Brain microvascular endothelial cell (primary cell): Measurements from ENCODE around the gene HECTD3.

Experiments
- DNase-seq: peaks from one replicate; pipeline ENCODE4 v3.0.0-alpha.2; 2020
- H3K27ac ChIP-seq: fragments of 250-450 bp; sonication (Bioruptor Pico); 2 replicates; pipeline ENCODE4 v1.5.1; 2020; ENCODE audit warnings: mild to moderate bottlenecking, moderate library complexity
- H3K27me3 ChIP-seq: fragments of 250-450 bp; sonication (Bioruptor Pico); replicated peaks from 2 replicates; pipeline ENCODE4 v1.5.1; 2020; ENCODE audit warnings: mild to moderate bottlenecking
- H3K36me3 ChIP-seq: fragments of 250-450 bp; sonication (Bioruptor Pico); replicated peaks from 2 replicates; pipeline ENCODE4 v1.5.1; 2020; ENCODE audit warnings: mild to moderate bottlenecking
- H3K4me3 ChIP-seq: 2 replicates; pipeline ENCODE4 v1.5.1; 2011; ENCODE audit warnings: low read depth, mild to moderate bottlenecking, control low read depth, low read length, moderate library complexity
- in situ Hi-C: cut with HindIII; loops from 2 replicates; pipeline ENCODE4 v1.10.0; 2017; ENCODE audit warnings: low sequenced_read_pairs, low pct_ligation_motif_present
- TF ChIP-seq, protein P1 (sequence below): IDR thresholded peaks from 2 replicates; pipeline ENCODE4 v1.5.1; 2011; ENCODE audit warnings: low read depth, mild to moderate bottlenecking, moderate library complexity, low read length, control low read depth, inconsistent platforms; ENCODE audit errors: missing control alignments

The HECTD3 gene

DNA sequence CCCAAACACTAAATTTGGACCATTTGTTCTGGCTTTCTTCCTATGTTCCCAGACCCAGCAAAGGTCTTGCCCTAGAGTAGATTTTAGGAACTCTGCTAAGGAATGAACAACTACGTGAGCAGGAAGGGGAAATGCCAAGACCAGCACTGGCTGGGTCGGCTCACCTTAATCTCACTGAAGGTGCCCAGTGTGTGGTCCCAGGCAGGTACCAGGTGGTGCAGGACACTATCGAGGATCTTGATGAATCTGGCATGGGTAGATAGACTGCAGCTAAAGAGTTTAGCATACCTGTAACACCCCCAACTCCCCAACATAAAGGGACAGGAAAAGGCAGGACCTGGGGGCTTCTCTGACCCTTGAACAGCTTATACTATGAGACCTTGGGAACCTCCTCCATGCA, 3.0 kb downstream of the HECTD3 start:
- peaks cover 60% of the 10 kb centered on the region for H3K36me3 ChIP-seq
- no peak overlapping the region for H3K4me3 ChIP-seq
- H3K27ac ChIP-seq = no peak overlapping the region
- H3K27me3 ChIP-seq = no peaks in the 10 kb centered on the region
- TF ChIP-seq, protein P1, sequence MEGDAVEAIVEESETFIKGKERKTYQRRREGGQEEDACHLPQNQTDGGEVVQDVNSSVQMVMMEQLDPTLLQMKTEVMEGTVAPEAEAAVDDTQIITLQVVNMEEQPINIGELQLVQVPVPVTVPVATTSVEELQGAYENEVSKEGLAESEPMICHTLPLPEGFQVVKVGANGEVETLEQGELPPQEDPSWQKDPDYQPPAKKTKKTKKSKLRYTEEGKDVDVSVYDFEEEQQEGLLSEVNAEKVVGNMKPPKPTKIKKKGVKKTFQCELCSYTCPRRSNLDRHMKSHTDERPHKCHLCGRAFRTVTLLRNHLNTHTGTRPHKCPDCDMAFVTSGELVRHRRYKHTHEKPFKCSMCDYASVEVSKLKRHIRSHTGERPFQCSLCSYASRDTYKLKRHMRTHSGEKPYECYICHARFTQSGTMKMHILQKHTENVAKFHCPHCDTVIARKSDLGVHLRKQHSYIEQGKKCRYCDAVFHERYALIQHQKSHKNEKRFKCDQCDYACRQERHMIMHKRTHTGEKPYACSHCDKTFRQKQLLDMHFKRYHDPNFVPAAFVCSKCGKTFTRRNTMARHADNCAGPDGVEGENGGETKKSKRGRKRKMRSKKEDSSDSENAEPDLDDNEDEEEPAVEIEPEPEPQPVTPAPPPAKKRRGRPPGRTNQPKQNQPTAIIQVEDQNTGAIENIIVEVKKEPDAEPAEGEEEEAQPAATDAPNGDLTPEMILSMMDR = no peak
- in situ Hi-C loops = loop anchor here (25.0 kb wide), 1 partner anchor 304 kb away; no protein-coding TSS in a partner anchor
- DNase-seq = no peak

DNA sequence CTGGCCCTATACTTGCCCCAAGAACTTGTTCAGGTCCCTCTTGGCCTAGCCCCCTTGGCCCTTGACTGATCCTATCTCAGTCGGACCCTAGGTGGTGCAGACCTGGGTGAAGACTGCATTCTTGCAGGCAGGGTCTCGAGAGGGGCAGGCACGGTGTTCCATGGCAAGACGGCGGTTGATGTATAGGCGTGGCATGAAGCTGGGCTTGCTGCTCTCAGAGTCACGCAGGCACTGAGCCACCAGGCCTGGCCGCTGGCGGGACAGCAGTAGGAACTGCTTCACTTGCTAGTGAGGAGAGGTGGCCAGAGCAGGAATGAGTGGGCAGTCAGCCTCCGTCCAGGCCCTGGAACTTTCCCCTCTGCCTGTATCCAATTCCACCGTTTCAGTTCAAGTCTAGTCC, 3.8 kb downstream of the HECTD3 start:
- H3K4me3 ChIP-seq = no peak overlapping the region
- peaks cover 68% of the 10 kb centered on the region for H3K36me3 ChIP-seq
- no peak for DNase-seq
- H3K27ac ChIP-seq = no peak overlapping the region
- no peaks in the 10 kb centered on the region for H3K27me3 ChIP-seq
- TF ChIP-seq, protein P1 = no peak
- in situ Hi-C loops = loop anchor here (25.0 kb wide), 1 partner anchor 305 kb away; no protein-coding TSS in a partner anchor

- Histone ChIP-seq H3K27me3 (no peaks in the 10 kb centered on the region), H3K36me3 (peaks cover 68% of the 10 kb centered on the region), H3K4me3 (no peak overlapping the region), H3K27ac (no peak overlapping the region)
- no peak for DNase-seq
- TF ChIP-seq, protein P1 = no peak
- in situ Hi-C loops = loop anchor here (25.0 kb wide), 1 partner anchor 307 kb away; no protein-coding TSS in a partner anchor
These were observed 5.4 kb downstream of the HECTD3 start for GRCh38 chr1:45005761-45006160.

DNA sequence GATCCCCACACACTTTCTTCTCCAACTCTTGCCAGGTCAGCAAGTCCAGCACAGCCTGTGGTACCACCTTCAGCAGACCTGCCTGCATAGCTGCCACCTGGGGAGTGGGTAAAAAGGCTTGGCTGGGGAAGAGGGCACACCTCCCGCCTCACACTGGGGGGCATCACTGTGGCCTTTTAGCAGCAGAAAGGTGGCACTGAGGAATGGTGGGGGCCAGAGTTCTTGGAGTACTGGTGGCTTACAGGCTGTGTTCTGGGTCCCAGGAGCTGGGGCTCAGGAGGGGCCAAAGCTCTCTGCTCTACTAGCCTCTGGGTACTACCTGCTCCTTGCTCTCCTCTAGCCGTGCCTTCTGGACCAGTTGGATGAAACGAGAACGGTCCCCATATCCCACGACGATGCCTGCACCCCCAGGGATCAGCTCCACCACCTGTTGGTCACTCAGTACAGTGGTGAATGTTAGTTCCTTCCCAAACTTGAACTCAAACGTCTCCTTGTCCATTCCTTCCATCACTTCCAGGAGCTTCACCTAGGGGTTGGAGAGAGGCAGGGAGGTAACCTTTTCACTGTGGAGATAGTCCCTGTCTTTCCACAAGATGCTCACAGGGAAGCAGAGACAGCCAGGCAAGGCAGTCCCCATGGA, 6.7 kb downstream of the HECTD3 start:
- no peak overlapping the region for H3K27ac ChIP-seq

DNA sequence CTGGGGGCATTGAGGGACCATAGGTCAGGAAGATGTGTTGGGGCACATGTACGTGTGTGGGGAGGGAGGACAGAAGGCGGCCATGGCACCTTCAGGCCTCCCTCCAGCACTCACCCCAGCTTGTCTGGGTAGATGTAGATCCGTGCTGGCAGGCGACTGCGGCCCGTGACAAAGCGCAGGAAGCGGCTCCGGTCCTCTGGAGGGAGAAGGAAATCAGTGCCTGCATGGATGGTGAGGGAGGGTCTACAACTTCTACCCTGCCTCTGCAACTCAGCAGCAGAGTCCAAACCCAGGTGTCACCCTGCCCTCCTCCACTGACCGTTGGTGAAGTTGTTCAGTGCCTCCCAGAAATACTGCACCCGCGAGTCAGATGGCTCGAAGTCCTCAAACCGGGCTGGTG, 7.4 kb downstream of the HECTD3 start:
- in situ Hi-C loops = loop anchor here (25.0 kb wide), 1 partner anchor 309 kb away; no protein-coding TSS in a partner anchor
- TF ChIP-seq, protein P1 = no peak
- DNase-seq = no peak
- Histone ChIP-seq H3K27me3 (no peaks in the 10 kb centered on the region), H3K4me3 (no peak overlapping the region), H3K27ac (no peak overlapping the region), H3K36me3 (peaks cover 61% of the 10 kb centered on the region)

More for the DNA sequence above, 6.7 kb downstream of the HECTD3 start:
- H3K27me3 ChIP-seq = no peaks in the 10 kb centered on the region
- in situ Hi-C loops = loop anchor here (25.0 kb wide), 1 partner anchor 308 kb away; no protein-coding TSS in a partner anchor
- TF ChIP-seq, protein P1 = no peak
- no peak overlapping the region for H3K4me3 ChIP-seq
- DNase-seq = no peak
- H3K36me3 ChIP-seq = peaks cover 68% of the 10 kb centered on the region
